SK-N-SH treated with all-trans-retinoic acid at 6 μM for 48 hours (cell line): ENCODE results near the gene TRIM2.

Source experiments
- ATAC-seq: fragments of 200-7000 bp; cut with Tn5 transposase; 3 replicates; pipeline ENCODE4 v1.9.1; 2020; ENCODE audit warnings: mild to moderate bottlenecking, moderate library complexity
- BACH2 ChIP-seq: fragments of 250-450 bp; sonication (Bioruptor Pico); IDR thresholded peaks from 2 replicates; pipeline ENCODE4 v1.9.0; 2021; ENCODE audit warnings: mild to moderate bottlenecking, borderline replicate concordance
- CREB5 ChIP-seq: fragments of 250-450 bp; sonication (Bioruptor Pico); IDR thresholded peaks from 2 replicates; pipeline ENCODE4 v1.5.1; 2020; ENCODE audit warnings: low read depth, mild to moderate bottlenecking, moderate library complexity
- CSDC2 ChIP-seq: fragments of 250-450 bp; sonication (Bioruptor Pico); IDR thresholded peaks from 2 replicates; pipeline ENCODE4 v1.5.0; 2020; ENCODE audit warnings: mild to moderate bottlenecking, moderate library complexity
- CSRNP3 ChIP-seq: fragments of 250-450 bp; sonication (Bioruptor Pico); IDR thresholded peaks from 2 replicates; pipeline ENCODE4 v1.5.1; 2021; ENCODE audit warnings: mild to moderate bottlenecking, moderate library complexity
- ESRRG ChIP-seq: fragments of 250-450 bp; sonication (Bioruptor Pico); IDR thresholded peaks from 2 replicates; pipeline ENCODE4 v1.6.1; 2021; ENCODE audit warnings: mild to moderate bottlenecking
- GLIS3 ChIP-seq: fragments of 250-450 bp; sonication (Bioruptor Pico); IDR thresholded peaks from 2 replicates; pipeline ENCODE4 v1.5.0; 2020; ENCODE audit warnings: mild to moderate bottlenecking, moderate library complexity
- ISL1 ChIP-seq: fragments of 250-450 bp; sonication (Bioruptor Pico); IDR thresholded peaks from 2 replicates; pipeline ENCODE4 v2.1.2; 2022; ENCODE audit warnings: mild to moderate bottlenecking, moderate library complexity
- OSR1 ChIP-seq: fragments of 250-450 bp; sonication (Bioruptor Pico); IDR thresholded peaks from 2 replicates; pipeline ENCODE4 v1.8.0; 2022; ENCODE audit warnings: moderate library complexity, mild to moderate bottlenecking, inconsistent platforms
- PATZ1 ChIP-seq: fragments of 250-450 bp; sonication (Bioruptor Pico); IDR thresholded peaks from 2 replicates; pipeline ENCODE4 v1.8.0; 2020; ENCODE audit warnings: mild to moderate bottlenecking, moderate library complexity, borderline replicate concordance
- PPARA ChIP-seq: fragments of 250-450 bp; sonication (Bioruptor Pico); IDR thresholded peaks from 2 replicates; pipeline ENCODE4 v1.5.0; 2020; ENCODE audit warnings: mild to moderate bottlenecking, borderline replicate concordance
- RARB ChIP-seq: fragments of 250-450 bp; sonication (Bioruptor Pico); IDR thresholded peaks from 2 replicates; pipeline ENCODE4 v1.8.0; 2021; ENCODE audit warnings: mild to moderate bottlenecking, moderate library complexity
- SNAI2 ChIP-seq: fragments of 250-450 bp; sonication (Bioruptor Pico); IDR thresholded peaks from 2 replicates; pipeline ENCODE4 v1.5.0; 2020; ENCODE audit warnings: mild to moderate bottlenecking, moderate library complexity
- TCF4 ChIP-seq: fragments of 250-450 bp; sonication (Bioruptor Pico); IDR thresholded peaks from 2 replicates; pipeline ENCODE4 v1.8.0; 2021; ENCODE audit warnings: mild to moderate bottlenecking, moderate library complexity, borderline replicate concordance
- TOX ChIP-seq: fragments of 250-450 bp; sonication (Bioruptor Pico); IDR thresholded peaks from 2 replicates; pipeline ENCODE4 v1.8.0; 2021; ENCODE audit warnings: mild to moderate bottlenecking, moderate library complexity, borderline replicate concordance
- ZC3H10 ChIP-seq: fragments of 250-450 bp; sonication (Bioruptor Pico); IDR thresholded peaks from 2 replicates; pipeline ENCODE4 v1.5.1; 2021; ENCODE audit warnings: mild to moderate bottlenecking, moderate library complexity
- ZFP3 ChIP-seq: fragments of 250-450 bp; sonication (Bioruptor Pico); IDR thresholded peaks from 2 replicates; pipeline ENCODE4 v1.5.0; 2020; ENCODE audit warnings: mild to moderate bottlenecking, moderate library complexity
- ZFP30 ChIP-seq: fragments of 450-650 bp; formaldehyde crosslinking; IDR thresholded peaks from 2 replicates; pipeline ENCODE4 v1.5.0; 2022; ENCODE audit warnings: mild to moderate bottlenecking, moderate library complexity
- ZNF565 ChIP-seq: fragments of 450-650 bp; formaldehyde crosslinking; conservative IDR thresholded peaks from 2 replicates; pipeline ENCODE4 v1.5.0; 2020; ENCODE audit warnings: low read depth, mild to moderate bottlenecking, moderate library complexity
- ZNF70 ChIP-seq: fragments of 450-650 bp; formaldehyde crosslinking; IDR thresholded peaks from 2 replicates; pipeline ENCODE4 v1.5.0; 2020; ENCODE audit warnings: mild to moderate bottlenecking, moderate library complexity
- TF ChIP-seq, protein P1 (sequence below): fragments of 250-450 bp; sonication (Bioruptor Pico); IDR thresholded peaks from 2 replicates; pipeline ENCODE4 v1.5.0; 2020; ENCODE audit warnings: mild to moderate bottlenecking, moderate library complexity
- TF ChIP-seq, protein P2 (sequence below): fragments of 250-450 bp; sonication (Bioruptor Pico); IDR thresholded peaks from 2 replicates; pipeline ENCODE4 v1.8.0; 2021; ENCODE audit warnings: low read depth, mild to moderate bottlenecking, moderate library complexity, borderline replicate concordance

TRIM2 gene

GRCh38 chr4:153169776-153170175, 34.5 kb upstream of the TRIM2 start:
- TF ChIP-seq TOX (CRISPR knock-in tag) (no peak), TCF4 (CRISPR knock-in tag) (no peak), ZFP30 (no peak), PATZ1 (no peak), RARB (CRISPR knock-in tag) (no peak), ESRRG (CRISPR knock-in tag) (no peak), ZNF565 (CRISPR knock-in tag) (no peak)
- TF ChIP-seq, protein P1, sequence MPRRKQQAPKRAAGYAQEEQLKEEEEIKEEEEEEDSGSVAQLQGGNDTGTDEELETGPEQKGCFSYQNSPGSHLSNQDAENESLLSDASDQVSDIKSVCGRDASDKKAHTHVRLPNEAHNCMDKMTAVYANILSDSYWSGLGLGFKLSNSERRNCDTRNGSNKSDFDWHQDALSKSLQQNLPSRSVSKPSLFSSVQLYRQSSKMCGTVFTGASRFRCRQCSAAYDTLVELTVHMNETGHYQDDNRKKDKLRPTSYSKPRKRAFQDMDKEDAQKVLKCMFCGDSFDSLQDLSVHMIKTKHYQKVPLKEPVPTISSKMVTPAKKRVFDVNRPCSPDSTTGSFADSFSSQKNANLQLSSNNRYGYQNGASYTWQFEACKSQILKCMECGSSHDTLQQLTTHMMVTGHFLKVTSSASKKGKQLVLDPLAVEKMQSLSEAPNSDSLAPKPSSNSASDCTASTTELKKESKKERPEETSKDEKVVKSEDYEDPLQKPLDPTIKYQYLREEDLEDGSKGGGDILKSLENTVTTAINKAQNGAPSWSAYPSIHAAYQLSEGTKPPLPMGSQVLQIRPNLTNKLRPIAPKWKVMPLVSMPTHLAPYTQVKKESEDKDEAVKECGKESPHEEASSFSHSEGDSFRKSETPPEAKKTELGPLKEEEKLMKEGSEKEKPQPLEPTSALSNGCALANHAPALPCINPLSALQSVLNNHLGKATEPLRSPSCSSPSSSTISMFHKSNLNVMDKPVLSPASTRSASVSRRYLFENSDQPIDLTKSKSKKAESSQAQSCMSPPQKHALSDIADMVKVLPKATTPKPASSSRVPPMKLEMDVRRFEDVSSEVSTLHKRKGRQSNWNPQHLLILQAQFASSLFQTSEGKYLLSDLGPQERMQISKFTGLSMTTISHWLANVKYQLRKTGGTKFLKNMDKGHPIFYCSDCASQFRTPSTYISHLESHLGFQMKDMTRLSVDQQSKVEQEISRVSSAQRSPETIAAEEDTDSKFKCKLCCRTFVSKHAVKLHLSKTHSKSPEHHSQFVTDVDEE (CRISPR knock-in tag), result no peak
- TF ChIP-seq, protein P2, sequence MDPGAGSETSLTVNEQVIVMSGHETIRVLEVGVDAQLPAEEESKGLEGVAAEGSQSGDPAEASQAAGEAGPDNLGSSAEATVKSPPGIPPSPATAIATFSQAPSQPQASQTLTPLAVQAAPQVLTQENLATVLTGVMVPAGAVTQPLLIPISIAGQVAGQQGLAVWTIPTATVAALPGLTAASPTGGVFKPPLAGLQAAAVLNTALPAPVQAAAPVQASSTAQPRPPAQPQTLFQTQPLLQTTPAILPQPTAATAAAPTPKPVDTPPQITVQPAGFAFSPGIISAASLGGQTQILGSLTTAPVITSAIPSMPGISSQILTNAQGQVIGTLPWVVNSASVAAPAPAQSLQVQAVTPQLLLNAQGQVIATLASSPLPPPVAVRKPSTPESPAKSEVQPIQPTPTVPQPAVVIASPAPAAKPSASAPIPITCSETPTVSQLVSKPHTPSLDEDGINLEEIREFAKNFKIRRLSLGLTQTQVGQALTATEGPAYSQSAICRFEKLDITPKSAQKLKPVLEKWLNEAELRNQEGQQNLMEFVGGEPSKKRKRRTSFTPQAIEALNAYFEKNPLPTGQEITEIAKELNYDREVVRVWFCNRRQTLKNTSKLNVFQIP (CRISPR knock-in tag), result no peak
- no peak for ATAC-seq

DNA sequence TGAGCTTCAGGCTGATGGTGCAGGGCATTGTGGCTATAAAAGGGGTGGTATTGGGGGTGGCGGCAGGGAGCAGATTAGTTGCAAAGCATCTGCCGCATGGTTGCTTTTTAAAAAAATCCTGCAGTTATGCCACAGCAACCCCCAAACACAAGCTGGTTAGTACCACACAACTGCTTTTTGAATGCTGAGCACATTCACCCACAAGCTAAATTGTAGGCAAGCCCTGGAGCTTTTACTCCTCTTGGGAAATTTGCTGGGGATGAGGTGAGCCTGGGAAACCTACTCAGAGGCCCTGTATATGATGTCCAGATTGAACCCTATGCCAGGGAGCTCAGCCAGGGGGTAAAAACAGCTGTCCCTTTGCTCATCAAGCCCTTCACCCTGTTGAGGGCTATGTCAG, 33.8 kb upstream of the TRIM2 start:
- TF ChIP-seq RARB (CRISPR knock-in tag), result no peak
- TF ChIP-seq, protein P2 (CRISPR knock-in tag), result no peak
- TF ChIP-seq PPARA, result no peak
- no peak for TF ChIP-seq CSDC2 (CRISPR knock-in tag)
- TF ChIP-seq ESRRG (CRISPR knock-in tag), result no peak
- no peak for TF ChIP-seq GLIS3
- no peak for TF ChIP-seq ISL1
- no peak for TF ChIP-seq SNAI2 (CRISPR knock-in tag)
- no peak for TF ChIP-seq CREB5 (CRISPR knock-in tag)
- TF ChIP-seq CSRNP3 (CRISPR knock-in tag), result no peak
- TF ChIP-seq ZC3H10 (CRISPR knock-in tag), result no peak
- TF ChIP-seq, protein P1 (CRISPR knock-in tag), result no peak
- no peak for TF ChIP-seq ZNF70 (CRISPR knock-in tag)
- TF ChIP-seq ZFP3 (CRISPR knock-in tag), result no peak
- no peak for TF ChIP-seq OSR1
- TF ChIP-seq BACH2 (CRISPR knock-in tag), result no peak
- TF ChIP-seq ZNF565 (CRISPR knock-in tag), result no peak
- no peak for ATAC-seq
